Muscle layer of duodenum (tissue), 2 donors: Measurements from ENCODE around the gene OTOF.

Experiments
- H3K27ac ChIP-seq: one replicate; pipeline ENCODE4 v1.7.0; 2013; ENCODE audit warnings: mild to moderate bottlenecking, low read length
- H3K27me3 ChIP-seq: one replicate; pipeline ENCODE4 v1.7.0; 2013; ENCODE audit warnings: low read depth, mild to moderate bottlenecking, control low read depth, low read length
- H3K36me3 ChIP-seq, 2 donors: one replicate each; pipeline ENCODE4 v1.7.0; 2013; ENCODE audit warnings: low read length in 2 of 2, control low read depth in 1 of 2, mild to moderate bottlenecking in 1 of 2; ENCODE audit not compliant: insufficient read depth in 2 of 2, control insufficient read depth in 1 of 2
- H3K4me1 ChIP-seq, 2 donors: one replicate each; pipeline ENCODE4 v1.7.0; 2013; ENCODE audit warnings: low read length in 2 of 2, mild to moderate bottlenecking in 2 of 2, control low read depth in 1 of 2, moderate library complexity in 1 of 2; ENCODE audit not compliant: insufficient read depth in 2 of 2, control insufficient read depth in 1 of 2
- H3K4me3 ChIP-seq, 2 donors: one replicate each; pipeline ENCODE4 v1.7.0; 2013; ENCODE audit warnings: low read length in 2 of 2, low read depth in 1 of 2, mild to moderate bottlenecking in 1 of 2
- H3K9me3 ChIP-seq, 2 donors: one replicate each; pipeline ENCODE4 v1.7.0; 2013; ENCODE audit warnings: low read length in 2 of 2, control low read depth in 1 of 2, mild to moderate bottlenecking in 1 of 2; ENCODE audit not compliant: control insufficient read depth in 1 of 2
- donor health status: healthy.

Gene OTOF

DNA sequence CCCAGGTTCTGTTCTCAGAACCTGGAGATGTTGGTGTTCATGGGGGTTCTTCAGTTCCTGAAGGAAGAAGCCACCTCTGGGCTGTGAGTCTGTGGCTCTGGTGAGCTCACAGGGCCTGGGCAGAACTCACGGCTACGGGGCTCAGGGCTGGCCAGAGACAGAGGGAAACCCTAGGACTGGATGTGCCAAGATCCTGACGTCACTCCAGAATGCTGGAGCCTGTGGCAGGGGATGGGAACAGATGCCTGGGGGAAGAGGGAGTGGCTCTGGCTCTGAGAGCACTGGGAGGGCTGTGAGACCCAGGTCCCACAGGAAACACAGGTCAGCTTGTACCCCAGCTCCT is at the start of gene OTOF:
OTOF (minus strand) TSS at position 214 of the 343 bp plus-strand sequence.
- H3K27ac ChIP-seq: no peak within 1 kb of the TSS
- H3K27me3 ChIP-seq: no peaks in the 10 kb centered on the region
- no peaks in the 10 kb centered on the region for H3K9me3 ChIP-seq
- no peaks in the 10 kb centered on the region for H3K4me1 ChIP-seq
- H3K4me3 ChIP-seq: no peak within 1 kb of the TSS
- H3K36me3 ChIP-seq: no peaks in the 10 kb centered on the region

DNA sequence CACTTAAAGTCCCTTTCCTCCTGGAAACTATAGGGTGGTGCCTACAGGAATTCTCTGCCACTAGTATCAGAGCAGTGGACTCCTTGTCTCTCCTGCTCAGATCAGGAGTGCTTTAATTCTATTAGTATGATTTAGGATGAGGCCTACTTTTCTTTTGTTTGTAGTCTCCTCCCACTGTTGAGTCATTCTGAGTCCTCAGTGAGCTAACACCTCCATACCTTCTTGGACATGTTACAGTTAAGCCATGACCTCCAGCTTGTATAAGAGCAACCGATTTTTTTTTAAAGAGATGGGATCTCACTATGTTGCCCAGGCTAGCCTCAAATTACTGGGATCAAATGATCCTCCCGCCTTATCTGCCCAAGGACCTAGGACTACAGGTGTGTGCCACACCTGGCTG is 48.7 kb upstream of the OTOF start:
- no peaks in the 10 kb centered on the region for H3K9me3 ChIP-seq
- H3K27me3 ChIP-seq: no peaks in the 10 kb centered on the region
- H3K4me1 ChIP-seq: no peaks in the 10 kb centered on the region
- no peak overlapping the region for H3K4me3 ChIP-seq
- H3K36me3 ChIP-seq: no peaks in the 10 kb centered on the region
- no peak overlapping the region for H3K27ac ChIP-seq

GRCh38 chr2:26526105-26526504 is 48.2 kb upstream of the OTOF start:
- Histone ChIP-seq H3K4me3 (no peak overlapping the region), H3K4me1 (no peaks in the 10 kb centered on the region)

DNA sequence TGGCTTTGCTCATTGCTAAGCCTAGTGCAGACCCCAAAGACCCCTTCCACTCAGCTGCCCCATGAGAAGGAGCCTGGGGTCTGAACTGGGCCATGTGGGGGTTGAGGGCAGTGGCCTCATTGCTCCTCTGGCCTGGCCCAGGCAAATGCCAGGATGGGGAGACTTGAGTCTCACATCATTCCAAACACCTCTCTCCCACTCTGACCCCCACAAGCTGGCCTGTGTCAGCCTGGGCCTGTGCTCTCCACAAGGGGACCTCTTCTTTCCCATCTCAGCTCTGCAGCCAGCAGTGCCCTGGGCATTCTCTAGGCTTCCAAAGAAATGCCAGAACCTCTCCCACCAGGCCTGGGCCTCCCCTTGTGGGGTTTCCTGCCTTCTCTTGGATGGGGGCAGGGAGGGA is 45.8 kb upstream of the OTOF start:
- Histone ChIP-seq H3K4me3 (no peak overlapping the region), H3K36me3 (no peaks in the 10 kb centered on the region), H3K4me1 (no peaks in the 10 kb centered on the region), H3K27me3 (no peaks in the 10 kb centered on the region), H3K9me3 (no peaks in the 10 kb centered on the region), H3K27ac (no peak overlapping the region)

More at GRCh38 chr2:26526105-26526504, 48.2 kb upstream of the OTOF start:
- H3K27ac ChIP-seq: no peak overlapping the region
- H3K9me3 ChIP-seq: no peaks in the 10 kb centered on the region
- no peaks in the 10 kb centered on the region for H3K27me3 ChIP-seq
- H3K36me3 ChIP-seq: no peaks in the 10 kb centered on the region

- Histone ChIP-seq H3K27ac (no peak overlapping the region), H3K9me3 (no peaks in the 10 kb centered on the region), H3K36me3 (no peaks in the 10 kb centered on the region), H3K4me3 (no peak overlapping the region), H3K27me3 (no peaks in the 10 kb centered on the region), H3K4me1 (no peaks in the 10 kb centered on the region)
Observed at GRCh38 chr2:26522751-26523171, 44.8 kb upstream of the OTOF start.

DNA sequence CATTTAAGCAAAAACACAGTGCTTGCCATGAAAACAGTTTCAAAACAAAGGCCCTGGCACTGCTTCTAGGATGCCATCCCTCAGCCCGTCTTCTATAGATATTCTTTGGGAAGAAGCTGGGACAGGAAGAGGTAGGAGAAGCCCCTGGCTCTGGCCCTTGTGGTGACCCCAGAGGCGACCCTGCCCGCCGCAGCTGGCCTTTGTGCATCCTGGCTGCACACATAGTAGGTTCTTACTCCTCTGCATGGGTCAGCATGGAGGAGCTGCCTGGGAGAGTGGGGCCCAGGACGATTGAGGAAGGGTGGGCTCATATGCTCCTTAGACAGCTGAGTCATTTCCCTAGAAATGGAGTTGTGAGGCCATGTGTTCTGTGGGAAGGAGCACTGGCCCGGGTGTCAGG is 44.4 kb upstream of the OTOF start:
- Histone ChIP-seq H3K9me3 (no peaks in the 10 kb centered on the region), H3K36me3 (no peaks in the 10 kb centered on the region), H3K27ac (no peak overlapping the region), H3K4me3 (no peak overlapping the region), H3K4me1 (no peaks in the 10 kb centered on the region), H3K27me3 (no peaks in the 10 kb centered on the region)

DNA sequence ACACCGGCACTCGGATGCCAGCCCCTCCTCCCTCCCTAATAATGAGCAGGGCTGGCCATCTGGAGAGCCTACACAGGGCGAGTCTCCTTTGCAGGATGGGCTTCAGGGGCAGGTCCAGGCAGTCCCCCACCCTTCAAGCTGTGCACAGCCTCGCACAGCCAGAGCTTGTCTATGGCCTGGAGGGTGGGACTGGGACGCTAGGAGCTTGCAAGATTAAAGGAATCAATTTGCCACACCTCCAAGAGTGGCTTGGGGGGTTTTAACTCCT is 43.9 kb upstream of the OTOF start:
- Histone ChIP-seq H3K27me3 (no peaks in the 10 kb centered on the region), H3K36me3 (no peaks in the 10 kb centered on the region), H3K4me1 (no peaks in the 10 kb centered on the region), H3K4me3 (no peak overlapping the region), H3K9me3 (no peaks in the 10 kb centered on the region), H3K27ac (no peak overlapping the region)

GRCh38 chr2:26521054-26521912 is 43.4 kb upstream of the OTOF start:
- Histone ChIP-seq H3K4me1 (no peaks in the 10 kb centered on the region), H3K4me3 (no peak overlapping the region), H3K27ac (no peak overlapping the region), H3K9me3 (no peaks in the 10 kb centered on the region), H3K27me3 (no peaks in the 10 kb centered on the region), H3K36me3 (no peaks in the 10 kb centered on the region)

- no peaks in the 10 kb centered on the region for H3K36me3 ChIP-seq
- no peaks in the 10 kb centered on the region for H3K27me3 ChIP-seq
- no peaks in the 10 kb centered on the region for H3K9me3 ChIP-seq
- no peaks in the 10 kb centered on the region for H3K4me1 ChIP-seq
- H3K27ac ChIP-seq: no peak overlapping the region
- no peak overlapping the region for H3K4me3 ChIP-seq
Observed at GRCh38 chr2:26520148-26520449, 42.2 kb upstream of the OTOF start.

DNA sequence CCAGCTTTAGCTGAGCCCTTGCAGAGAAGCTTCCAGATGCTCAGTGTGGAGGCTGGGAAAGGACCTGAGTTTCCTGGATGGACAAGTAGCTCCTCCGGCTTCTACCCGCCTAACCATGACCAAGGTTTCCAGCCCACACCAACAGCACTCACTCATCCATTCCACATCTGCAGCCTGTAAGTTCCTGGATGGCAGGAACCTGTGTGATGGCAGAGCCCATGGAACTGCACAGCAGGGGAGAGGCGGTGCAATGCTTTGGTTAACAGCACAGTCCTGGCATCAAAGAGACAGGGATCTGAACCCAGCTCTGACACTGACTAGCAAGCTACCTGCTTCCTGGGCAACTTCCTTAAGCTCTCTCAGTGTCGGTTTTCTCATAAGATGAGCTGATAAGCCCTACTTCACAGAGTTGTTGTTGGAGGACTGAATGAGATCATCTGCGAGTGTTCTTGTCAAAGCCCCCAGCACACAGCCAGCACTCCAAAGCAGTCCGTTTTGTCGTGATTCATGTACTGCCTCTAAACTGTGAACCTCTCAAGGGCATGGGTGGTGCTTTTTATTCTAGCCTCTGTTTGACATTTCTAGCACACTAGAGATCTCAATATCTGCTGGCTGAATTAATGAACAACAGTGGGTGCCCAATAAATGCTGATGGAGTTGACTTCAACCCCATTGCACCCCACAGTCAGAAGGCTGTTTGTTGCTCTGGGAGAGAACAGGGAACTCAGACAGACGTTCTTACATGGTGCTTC is 41.6 kb upstream of the OTOF start:
- Histone ChIP-seq H3K9me3 (no peaks in the 10 kb centered on the region), H3K27ac (no peak overlapping the region), H3K36me3 (no peaks in the 10 kb centered on the region), H3K4me1 (no peaks in the 10 kb centered on the region), H3K4me3 (no peak overlapping the region), H3K27me3 (no peaks in the 10 kb centered on the region)

DNA sequence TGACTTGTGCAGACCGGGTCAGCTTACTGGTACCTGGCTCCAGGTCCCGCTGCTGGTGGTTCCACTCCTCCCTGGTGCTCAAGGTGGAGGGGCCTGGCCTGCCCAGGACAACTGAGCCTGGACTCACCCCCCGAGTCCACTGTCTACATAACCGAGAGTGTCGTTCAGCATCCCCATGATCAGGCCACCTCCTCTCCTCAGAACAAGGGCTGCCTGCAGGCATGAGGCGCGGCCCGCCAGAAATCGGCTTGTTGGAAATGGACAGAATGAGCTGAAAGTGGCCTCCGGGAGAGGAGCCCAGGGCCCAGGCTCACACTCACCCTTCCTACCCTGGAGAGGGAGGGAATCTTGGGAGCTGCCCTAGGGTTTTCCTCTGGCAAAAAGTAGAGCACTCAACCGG is 38.9 kb upstream of the OTOF start:
- Histone ChIP-seq H3K4me1 (no peaks in the 10 kb centered on the region), H3K4me3 (no peak overlapping the region), H3K27ac (no peak overlapping the region), H3K27me3 (no peaks in the 10 kb centered on the region), H3K36me3 (no peaks in the 10 kb centered on the region), H3K9me3 (no peaks in the 10 kb centered on the region)

GRCh38 chr2:26516246-26516645 is 38.3 kb upstream of the OTOF start:
- Histone ChIP-seq H3K9me3 (no peaks in the 10 kb centered on the region), H3K36me3 (no peaks in the 10 kb centered on the region), H3K27ac (no peak overlapping the region), H3K4me3 (no peak overlapping the region), H3K4me1 (no peaks in the 10 kb centered on the region), H3K27me3 (no peaks in the 10 kb centered on the region)
